Lower leg skin (tissue), 3 donors: ENCODE data around the gene WDR87.
"Not testable (repeated sequence)": the region's sequence is repeated elsewhere in the genome, so short reads cannot be mapped to it uniquely, and the experiment has no call there.

ENCODE experiments used
- CTCF ChIP-seq, 3 donors: fragments of 450-650 bp; IDR thresholded peaks; one replicate each; pipeline ENCODE4 v1.5.1; 2016; ENCODE audit warnings: antibody characterized with exemption in 3 of 3, mild to moderate bottlenecking in 3 of 3, moderate library complexity in 2 of 3
- POLR2A ChIP-seq, 2 donors: fragments of 450-650 bp; IDR thresholded peaks; one replicate each; pipeline ENCODE4 v1.6.1; 2016 to 2017; ENCODE audit warnings: antibody characterized with exemption in 2 of 2, mild to moderate bottlenecking in 1 of 2, moderate library complexity in 1 of 2

- TF ChIP-seq CTCF, POLR2A (IDR thresholded peaks at IDR 0.05): not testable (repeated sequence)
Measured at GRCh38 chr19:37924573-37924972, 18.2 kb upstream of the WDR87 start.
